Endothelial cell of umbilical vein (primary cell): ENCODE measurements around the gene ADGRL3.

Experiments
- EZH2 ChIP-seq: IDR thresholded peaks from 2 replicates; pipeline ENCODE4 v1.6.1; 2012; ENCODE audit warnings: borderline replicate concordance, low read depth, mild to moderate bottlenecking, moderate library complexity, low read length, inconsistent platforms; ENCODE audit not compliant: severe bottlenecking
- FOS ChIP-seq: IDR thresholded peaks from 2 replicates; pipeline ENCODE4 v1.6.1; 2011; ENCODE audit warnings: mild to moderate bottlenecking, low read length, moderate library complexity, borderline replicate concordance; ENCODE audit not compliant: insufficient read depth
- GATA2 ChIP-seq: IDR thresholded peaks from 2 replicates; pipeline ENCODE4 v1.7.0; 2011; ENCODE audit warnings: low read depth, mild to moderate bottlenecking, moderate library complexity, mixed read lengths, low read length; ENCODE audit not compliant: insufficient read length, insufficient read depth
- JUN ChIP-seq: IDR thresholded peaks from 2 replicates; pipeline ENCODE4 v1.6.1; 2011; ENCODE audit warnings: borderline replicate concordance, low read depth; ENCODE audit not compliant: insufficient read length, insufficient read depth
- MYC ChIP-seq: IDR thresholded peaks from one replicate; pipeline ENCODE4 v1.6.1; 2011; ENCODE audit warnings: mild to moderate bottlenecking, low read depth, low read length
- POLR2A ChIP-seq: IDR thresholded peaks from 2 replicates; pipeline ENCODE4 v1.6.1; 2012; ENCODE audit warnings: low read depth, mild to moderate bottlenecking, control low read depth, low read length
- POLR2AphosphoS5 ChIP-seq: IDR thresholded peaks from 2 replicates; pipeline ENCODE4 v1.6.1; 2012; ENCODE audit warnings: low read depth, mild to moderate bottlenecking, control low read depth, low read length, moderate library complexity; ENCODE audit not compliant: insufficient read depth
- TF ChIP-seq, protein P1 (sequence below), 2 donors: IDR thresholded peaks; 1 replicate in 1 of 2; 2 replicates in 1 of 2; pipeline ENCODE4 v1.5.1; 2011; ENCODE audit warnings: low read length in 2 of 2, mild to moderate bottlenecking in 2 of 2, moderate library complexity in 2 of 2, control low read depth in 1 of 2, inconsistent platforms in 1 of 2, low read depth in 1 of 2; ENCODE audit not compliant: insufficient read depth in 1 of 2; ENCODE audit errors: extremely low read depth in 1 of 2
- TF ChIP-seq, protein P2 (sequence below): IDR thresholded peaks from 2 replicates; pipeline ENCODE4 v1.6.1; 2011; ENCODE audit not compliant: insufficient read depth, insufficient read length

GRCh38 chr4:61500883-61501282 is 300.8 kb downstream of the ADGRL3 start:
- TF ChIP-seq, protein P1, sequence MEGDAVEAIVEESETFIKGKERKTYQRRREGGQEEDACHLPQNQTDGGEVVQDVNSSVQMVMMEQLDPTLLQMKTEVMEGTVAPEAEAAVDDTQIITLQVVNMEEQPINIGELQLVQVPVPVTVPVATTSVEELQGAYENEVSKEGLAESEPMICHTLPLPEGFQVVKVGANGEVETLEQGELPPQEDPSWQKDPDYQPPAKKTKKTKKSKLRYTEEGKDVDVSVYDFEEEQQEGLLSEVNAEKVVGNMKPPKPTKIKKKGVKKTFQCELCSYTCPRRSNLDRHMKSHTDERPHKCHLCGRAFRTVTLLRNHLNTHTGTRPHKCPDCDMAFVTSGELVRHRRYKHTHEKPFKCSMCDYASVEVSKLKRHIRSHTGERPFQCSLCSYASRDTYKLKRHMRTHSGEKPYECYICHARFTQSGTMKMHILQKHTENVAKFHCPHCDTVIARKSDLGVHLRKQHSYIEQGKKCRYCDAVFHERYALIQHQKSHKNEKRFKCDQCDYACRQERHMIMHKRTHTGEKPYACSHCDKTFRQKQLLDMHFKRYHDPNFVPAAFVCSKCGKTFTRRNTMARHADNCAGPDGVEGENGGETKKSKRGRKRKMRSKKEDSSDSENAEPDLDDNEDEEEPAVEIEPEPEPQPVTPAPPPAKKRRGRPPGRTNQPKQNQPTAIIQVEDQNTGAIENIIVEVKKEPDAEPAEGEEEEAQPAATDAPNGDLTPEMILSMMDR (IDR thresholded peaks at IDR 0.05; ENCODE audit: extremely low read depth in 1 of 2, insufficient read depth in 1 of 2, low read depth in 1 of 2, low read length in 2 of 2) = no peak
- TF ChIP-seq JUN = no peak
- no peak for TF ChIP-seq EZH2
- no peak for TF ChIP-seq GATA2
- TF ChIP-seq POLR2AphosphoS5 = no peak
- TF ChIP-seq MYC = no peak
- no peak for TF ChIP-seq POLR2A
- TF ChIP-seq FOS = no peak
- TF ChIP-seq, protein P2, sequence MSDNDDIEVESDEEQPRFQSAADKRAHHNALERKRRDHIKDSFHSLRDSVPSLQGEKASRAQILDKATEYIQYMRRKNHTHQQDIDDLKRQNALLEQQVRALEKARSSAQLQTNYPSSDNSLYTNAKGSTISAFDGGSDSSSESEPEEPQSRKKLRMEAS = no peak
